AG04449 (cell line): ENCODE data around the gene DCAF6.

ENCODE experiments used
- CTCF ChIA-PET: fragments of 350-600 bp; formaldehyde crosslinking; extraction: SDS; loops from one replicate; lab custom pipeline; 2021; ENCODE audit warnings: antibody characterized with exemption; lab: Yijun Ruan, JAX
- POLR2A ChIA-PET: fragments of 400-600, 350-600 bp; formaldehyde crosslinking; extraction: SDS; loops from one replicate; lab custom pipeline; 2020; ENCODE audit warnings: antibody characterized with exemption, inconsistent platforms; lab: Yijun Ruan, JAX
- DNase-seq: peaks from one replicate; pipeline ENCODE4 v3.0.0-alpha.2; 2010; ENCODE audit warnings: low read depth, low spot score
- H3K4me3 ChIP-seq: 2 replicates; pipeline ENCODE4 v1.5.1; 2011; ENCODE audit warnings: low read depth, mild to moderate bottlenecking, control low read depth, low read length
- CTCF ChIP-seq: IDR thresholded peaks from one replicate; pipeline ENCODE4 v1.5.1; 2011; ENCODE audit warnings: mild to moderate bottlenecking, moderate library complexity, low read length, control low read depth, inconsistent platforms; ENCODE audit not compliant: insufficient read depth; ENCODE audit errors: missing control alignments

Gene DCAF6

DNA sequence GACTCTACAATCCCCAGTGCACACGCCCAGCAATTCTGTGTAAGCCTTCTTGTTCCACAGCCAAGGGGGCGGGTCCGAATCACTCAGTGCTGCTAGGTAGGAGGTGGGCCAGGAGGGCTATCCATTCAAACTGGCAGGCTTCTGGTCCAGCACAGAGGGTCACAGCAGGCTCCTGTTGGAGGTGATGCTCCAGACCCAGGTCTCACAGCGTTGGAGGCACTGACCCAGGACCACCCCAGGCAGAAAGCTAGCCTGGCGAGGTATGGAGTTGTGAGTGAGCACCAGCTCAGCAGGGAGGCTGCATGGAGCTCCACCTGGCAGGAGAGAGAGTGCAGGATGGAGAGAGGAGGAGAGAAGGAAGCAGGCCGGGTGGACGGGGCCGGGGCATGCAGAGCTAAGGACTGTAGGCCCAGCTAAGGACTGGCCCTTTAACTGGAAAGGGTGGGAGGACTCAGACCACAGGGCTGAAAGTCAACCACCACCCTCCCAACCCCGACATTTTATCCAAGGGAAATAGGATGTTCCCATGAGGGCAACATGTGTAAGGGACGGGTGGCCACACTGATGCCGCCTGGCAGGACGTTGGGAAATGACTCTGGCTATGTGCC lies 161.5 kb downstream of the DCAF6 start:
- POLR2A ChIA-PET: no interaction called here
- CTCF ChIA-PET: interaction anchor here (18.3 kb wide), 1 partner anchor 14 kb away, joined by 237 read pairs; no protein-coding TSS in a partner anchor
- H3K4me3 ChIP-seq: no peak overlapping the region

DNA sequence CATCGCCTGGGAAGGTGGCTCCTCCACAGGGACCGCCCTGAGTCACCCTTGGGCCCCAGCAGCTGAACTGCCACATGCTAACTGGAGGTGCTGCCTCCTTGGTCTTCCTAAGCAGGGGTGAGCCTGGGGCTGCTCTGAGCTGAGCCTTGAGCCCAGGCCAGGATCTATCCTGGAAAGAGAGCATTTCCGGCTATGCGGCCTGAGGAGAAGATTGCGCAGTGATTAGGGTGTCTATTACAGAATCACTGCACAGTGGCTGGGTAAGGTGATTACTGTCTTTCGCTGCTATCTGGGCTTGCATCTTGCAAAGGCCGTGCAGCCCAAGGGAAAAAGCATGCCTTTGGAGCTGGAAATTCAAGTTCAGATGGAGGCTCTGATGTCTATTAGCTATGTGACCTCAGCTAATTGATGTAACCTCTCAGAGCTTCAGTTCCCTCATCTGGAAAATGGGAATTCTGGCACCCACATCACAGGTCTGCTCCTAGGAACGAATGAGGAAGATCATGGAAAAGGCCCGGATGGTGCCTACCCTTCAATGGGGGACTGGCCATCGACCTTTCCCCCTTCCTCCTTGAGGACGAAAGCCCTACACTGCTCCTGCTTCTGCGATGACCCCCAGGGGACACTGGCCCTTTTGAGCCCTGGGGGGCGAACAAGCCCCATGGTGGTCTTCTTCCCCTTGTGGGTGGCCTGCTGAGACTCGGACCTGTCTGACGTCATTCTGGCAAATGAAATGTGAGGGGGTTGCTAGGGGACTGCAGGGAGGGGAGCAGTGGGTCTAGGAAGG lies 162.2 kb downstream of the DCAF6 start:
- no peak for DNase-seq
- TF ChIP-seq CTCF: no peak
- no peak overlapping the region for H3K4me3 ChIP-seq
- ChIA-PET POLR2A (no interaction called here), CTCF (interaction anchor here (18.3 kb wide), 1 partner anchor 15 kb away, joined by 237 read pairs; no protein-coding TSS in a partner anchor)

More for the DNA sequence above, 161.5 kb downstream of the DCAF6 start:
- TF ChIP-seq CTCF: no peak
- DNase-seq: no peak

DNA sequence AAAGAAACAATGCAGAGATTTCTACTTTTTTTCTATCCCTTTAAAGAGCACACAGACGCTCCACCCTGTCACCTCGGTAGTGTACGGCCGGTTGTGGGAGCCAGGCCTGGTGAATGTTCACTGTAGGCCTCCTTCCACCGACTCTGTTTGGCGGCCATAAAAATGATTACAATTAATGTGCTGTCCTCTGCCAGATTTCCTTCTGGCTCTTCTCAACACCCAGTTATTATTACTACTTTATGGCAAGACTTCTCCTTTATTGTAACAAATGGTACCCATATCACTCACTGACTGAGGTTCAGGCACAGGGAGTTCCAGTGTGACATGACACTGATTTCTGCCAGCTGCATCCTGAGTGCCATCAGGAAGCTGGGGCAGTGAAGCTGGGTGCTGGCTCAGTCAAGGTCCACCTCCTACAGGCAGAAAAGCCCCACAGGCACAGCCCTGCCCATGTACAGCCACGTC lies 162.9 kb downstream of the DCAF6 start:
- H3K4me3 ChIP-seq: no peak overlapping the region
- CTCF ChIA-PET: interaction anchor here (18.3 kb wide), 1 partner anchor 15 kb away, joined by 237 read pairs; no protein-coding TSS in a partner anchor
- POLR2A ChIA-PET: no interaction called here
- no peak for DNase-seq
- TF ChIP-seq CTCF: no peak

DNA sequence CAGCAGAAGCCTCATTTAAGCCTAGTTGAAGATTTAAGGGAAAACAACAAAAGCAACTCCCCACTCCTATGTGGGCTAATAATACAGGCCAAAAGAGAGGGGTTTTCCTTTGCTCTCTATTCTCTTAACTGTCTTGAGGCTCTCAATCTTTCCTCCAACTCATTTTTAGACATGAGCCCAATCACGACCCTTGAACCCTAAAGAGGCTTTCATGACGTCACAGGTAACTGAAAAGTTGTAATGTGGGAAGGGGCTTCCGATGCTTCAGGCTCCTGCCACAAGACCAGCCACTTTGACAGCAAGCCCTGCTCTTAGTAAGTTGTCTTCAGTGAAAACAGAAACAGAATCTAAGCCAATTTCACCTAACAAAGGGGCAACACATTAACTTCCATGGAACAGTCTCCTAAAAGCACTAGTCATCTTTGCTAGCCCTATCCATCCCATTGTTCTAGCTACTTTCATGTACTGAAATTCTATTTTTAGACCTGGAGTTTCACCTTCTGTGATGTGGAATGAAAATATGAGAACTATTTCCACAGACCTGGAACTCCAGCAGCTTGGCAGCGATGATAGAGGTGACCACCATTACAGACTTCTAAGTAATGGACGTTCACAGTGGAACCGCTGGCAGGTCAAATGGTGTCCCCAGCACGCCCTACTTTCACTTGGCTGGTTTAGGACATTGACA lies 164.0 kb downstream of the DCAF6 start:
- POLR2A ChIA-PET: no interaction called here
- H3K4me3 ChIP-seq: no peak overlapping the region
- CTCF ChIA-PET: interaction anchor here (18.3 kb wide), 1 partner anchor 16 kb away, joined by 237 read pairs; no protein-coding TSS in a partner anchor
- no peak for TF ChIP-seq CTCF
- DNase-seq: no peak

DNA sequence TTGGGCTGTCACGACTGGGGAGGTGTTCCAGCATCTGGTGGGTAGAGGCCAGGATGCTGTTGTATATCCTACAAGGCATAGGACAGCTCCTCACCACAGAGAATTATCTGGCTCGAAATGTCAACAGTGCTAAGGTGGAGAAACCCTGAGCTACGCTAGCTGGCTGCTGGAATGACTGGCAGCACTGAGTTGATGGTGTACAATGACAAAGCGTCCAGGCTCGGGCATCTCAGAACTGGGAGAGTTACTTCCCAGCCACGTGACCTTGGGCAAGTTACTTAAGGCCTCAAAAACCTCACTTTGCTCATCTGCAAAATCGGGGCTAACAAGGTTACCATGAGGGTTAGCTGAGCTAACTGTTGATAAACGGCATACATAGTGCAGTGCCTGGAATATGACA lies 164.9 kb downstream of the DCAF6 start:
- ChIA-PET CTCF (interaction anchor here (0.8 to 18.3 kb wide), 4 partner anchors 8 to 414 kb away, joined by 3 to 237 read pairs (median 4); no protein-coding TSS in a partner anchor), POLR2A (no interaction called here)
- H3K4me3 ChIP-seq: no peak overlapping the region
- no peak for DNase-seq
- TF ChIP-seq CTCF: no peak
